ENCODE measurements around the gene CABP4. TPM values are rescaled to one million over a fixed set of nuclear protein-coding genes. Genes with fewer than 3 reads are reported as not detected.

The CABP4 gene
- total RNA-seq, 1 experiment from 2014 or later: not detected

- Histone ChIP-seq H3K27ac (ENCODE audit: low read length) (no peak overlapping the region), H2AFZ (ENCODE audit: low read length) (no peak overlapping the region), H3K9me3 (ENCODE audit: low read length) (no peaks in the 10 kb centered on the region), H3K79me2 (ENCODE audit: low read length) (peaks cover 30% of the 10 kb centered on the region), H3K4me1 (ENCODE audit: low read length) (peaks cover 19% of the 10 kb centered on the region), H3K9ac (ENCODE audit: low read length) (no peak overlapping the region), H3K9me2 (replicated peaks; ENCODE audit: insufficient read depth, low read length) (no peaks in the 10 kb centered on the region), H3K36me3 (ENCODE audit: insufficient read depth, low read length) (peaks cover 24% of the 10 kb centered on the region), H3K4me2 (ENCODE audit: low read depth, low read length, poor library complexity, severe bottlenecking) (no peak overlapping the region), H3K4me3 (ENCODE audit: low read length) (no peak overlapping the region), H4K20me1 (ENCODE audit: insufficient read depth, low read depth, low read length) (peaks cover 21% of the 10 kb centered on the region), H3K27me3 (ENCODE audit: low read length) (no peaks in the 10 kb centered on the region)
- no peak for DNase-seq
Measured at GRCh38 chr11:67500831-67501715, 45.9 kb downstream of the CABP4 start.

GRCh38 chr11:67501854-67502253 is 46.7 kb downstream of the CABP4 start:
- H2AFZ ChIP-seq (ENCODE audit: low read length): no peak overlapping the region
- peaks cover 21% of the 10 kb centered on the region for H4K20me1 ChIP-seq (ENCODE audit: insufficient read depth, low read depth, low read length)
- no peak for DNase-seq
- H3K9me2 ChIP-seq (replicated peaks; ENCODE audit: insufficient read depth, low read length): no peaks in the 10 kb centered on the region
- no peak overlapping the region for H3K4me2 ChIP-seq (ENCODE audit: low read depth, low read length, poor library complexity, severe bottlenecking)
- H3K79me2 ChIP-seq (ENCODE audit: low read length): peaks cover 37% of the 10 kb centered on the region
- H3K27ac ChIP-seq (ENCODE audit: low read length): no peak overlapping the region
- peaks cover 26% of the 10 kb centered on the region for H3K4me1 ChIP-seq (ENCODE audit: low read length)
- H3K9me3 ChIP-seq (ENCODE audit: low read length): no peaks in the 10 kb centered on the region
- no peak overlapping the region for H3K4me3 ChIP-seq (ENCODE audit: low read length)
- H3K27me3 ChIP-seq (ENCODE audit: low read length): no peaks in the 10 kb centered on the region
- H3K36me3 ChIP-seq (ENCODE audit: insufficient read depth, low read length): peaks cover 24% of the 10 kb centered on the region
- H3K9ac ChIP-seq (ENCODE audit: low read length): no peak overlapping the region

- Histone ChIP-seq H3K4me1 (ENCODE audit: low read length) (peaks cover 32% of the 10 kb centered on the region), H3K27me3 (ENCODE audit: low read length) (no peaks in the 10 kb centered on the region), H3K4me2 (ENCODE audit: low read depth, low read length, poor library complexity, severe bottlenecking) (no peak overlapping the region), H4K20me1 (ENCODE audit: insufficient read depth, low read depth, low read length) (peaks cover 26% of the 10 kb centered on the region), H3K4me3 (ENCODE audit: low read length) (no peak overlapping the region), H3K27ac (ENCODE audit: low read length) (no peak overlapping the region), H3K9ac (ENCODE audit: low read length) (no peak overlapping the region), H3K9me3 (ENCODE audit: low read length) (no peaks in the 10 kb centered on the region), H3K79me2 (ENCODE audit: low read length) (peaks cover 42% of the 10 kb centered on the region), H3K36me3 (ENCODE audit: insufficient read depth, low read length) (peaks cover 24% of the 10 kb centered on the region), H3K9me2 (replicated peaks; ENCODE audit: insufficient read depth, low read length) (no peaks in the 10 kb centered on the region), H2AFZ (ENCODE audit: low read length) (no peak overlapping the region)
- DNase-seq: no peak
Measured at GRCh38 chr11:67502328-67502979, 47.3 kb downstream of the CABP4 start.

- no peak overlapping the region for H2AFZ ChIP-seq (ENCODE audit: low read length)
Measured at GRCh38 chr11:67503119-67504004, 48.2 kb downstream of the CABP4 start.

DNA sequence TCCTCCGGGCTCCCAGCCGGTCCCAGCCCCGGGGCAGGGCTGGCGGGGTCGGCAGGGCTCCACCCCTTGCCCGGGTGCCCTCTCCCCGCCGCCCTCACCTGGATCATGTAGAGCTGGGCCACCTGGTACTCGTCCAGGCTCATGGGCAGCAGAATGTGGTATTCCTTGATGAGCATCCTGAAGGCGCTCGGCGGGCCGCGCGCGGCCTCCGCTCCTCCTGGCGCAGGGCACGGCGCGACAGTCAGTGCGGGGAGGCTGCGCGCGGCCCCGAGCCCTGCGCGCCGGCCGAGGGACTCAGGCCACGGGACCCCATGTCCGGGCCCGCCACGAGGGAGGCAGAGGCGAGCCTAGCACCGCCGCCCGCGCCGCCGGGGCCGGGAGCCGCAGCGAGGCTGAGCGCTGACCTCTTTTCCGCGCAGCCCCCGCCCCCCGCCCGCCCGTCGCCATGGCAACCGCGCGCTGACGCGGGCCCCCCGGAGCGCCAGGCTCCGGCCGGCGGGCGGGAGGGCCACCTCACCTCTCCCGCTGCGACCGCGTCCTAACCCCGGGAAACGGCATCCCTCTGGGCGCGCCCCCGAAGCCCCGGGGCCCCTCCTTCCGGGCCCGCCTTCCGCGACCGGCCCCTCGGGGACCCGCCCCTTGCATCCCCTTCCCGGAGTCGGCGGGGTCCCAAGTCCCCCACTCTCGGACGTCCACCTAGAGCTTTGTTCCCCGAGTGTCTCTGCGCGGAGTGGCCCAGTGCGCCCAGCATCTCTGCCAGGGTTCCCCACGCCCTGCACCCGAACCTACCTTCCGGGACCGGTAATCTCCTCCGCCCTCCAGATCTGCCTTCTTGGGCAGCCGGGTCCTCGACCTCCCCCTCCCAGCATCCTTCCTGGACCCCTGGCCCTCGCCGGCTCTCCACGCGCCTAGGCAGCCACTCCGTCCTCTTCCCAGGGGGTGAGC is 49.1 kb downstream of the CABP4 start:
- H4K20me1 ChIP-seq (ENCODE audit: insufficient read depth, low read depth, low read length): peaks cover 27% of the 10 kb centered on the region
- peak overlapping the region; percentile 72 for H3K27ac ChIP-seq (ENCODE audit: low read length)
- peak; percentile 77 for DNase-seq
- H3K4me1 ChIP-seq (ENCODE audit: low read length): peaks cover 38% of the 10 kb centered on the region
- no peaks in the 10 kb centered on the region for H3K27me3 ChIP-seq (ENCODE audit: low read length)
- peak overlapping the region; percentile 99 for H3K4me2 ChIP-seq (ENCODE audit: low read depth, low read length, poor library complexity, severe bottlenecking)
- H2AFZ ChIP-seq (ENCODE audit: low read length): no peak overlapping the region
- H3K36me3 ChIP-seq (ENCODE audit: insufficient read depth, low read length): peaks cover 24% of the 10 kb centered on the region
- H3K79me2 ChIP-seq (ENCODE audit: low read length): peaks cover 42% of the 10 kb centered on the region
- H3K4me3 ChIP-seq (ENCODE audit: low read length): peak overlapping the region; percentile 99
- peak overlapping the region; percentile 95 for H3K9ac ChIP-seq (ENCODE audit: low read length)
- H3K9me2 ChIP-seq (replicated peaks; ENCODE audit: insufficient read depth, low read length): no peaks in the 10 kb centered on the region
- no peaks in the 10 kb centered on the region for H3K9me3 ChIP-seq (ENCODE audit: low read length)

More at GRCh38 chr11:67503119-67504004, 48.2 kb downstream of the CABP4 start:
- H3K9ac ChIP-seq (ENCODE audit: low read length): peak overlapping the region; percentile 95
- peaks cover 42% of the 10 kb centered on the region for H3K79me2 ChIP-seq (ENCODE audit: low read length)
- no peak for DNase-seq
- H3K4me1 ChIP-seq (ENCODE audit: low read length): peaks cover 32% of the 10 kb centered on the region
- peak overlapping the region; percentile 99 for H3K4me3 ChIP-seq (ENCODE audit: low read length)
- H3K27me3 ChIP-seq (ENCODE audit: low read length): no peaks in the 10 kb centered on the region
- peaks cover 27% of the 10 kb centered on the region for H4K20me1 ChIP-seq (ENCODE audit: insufficient read depth, low read depth, low read length)
- no peaks in the 10 kb centered on the region for H3K9me3 ChIP-seq (ENCODE audit: low read length)
- no peaks in the 10 kb centered on the region for H3K9me2 ChIP-seq (replicated peaks; ENCODE audit: insufficient read depth, low read length)
- H3K36me3 ChIP-seq (ENCODE audit: insufficient read depth, low read length): peaks cover 24% of the 10 kb centered on the region
- peak overlapping the region; percentile 99 for H3K4me2 ChIP-seq (ENCODE audit: low read depth, low read length, poor library complexity, severe bottlenecking)
- H3K27ac ChIP-seq (ENCODE audit: low read length): no peak overlapping the region

DNA sequence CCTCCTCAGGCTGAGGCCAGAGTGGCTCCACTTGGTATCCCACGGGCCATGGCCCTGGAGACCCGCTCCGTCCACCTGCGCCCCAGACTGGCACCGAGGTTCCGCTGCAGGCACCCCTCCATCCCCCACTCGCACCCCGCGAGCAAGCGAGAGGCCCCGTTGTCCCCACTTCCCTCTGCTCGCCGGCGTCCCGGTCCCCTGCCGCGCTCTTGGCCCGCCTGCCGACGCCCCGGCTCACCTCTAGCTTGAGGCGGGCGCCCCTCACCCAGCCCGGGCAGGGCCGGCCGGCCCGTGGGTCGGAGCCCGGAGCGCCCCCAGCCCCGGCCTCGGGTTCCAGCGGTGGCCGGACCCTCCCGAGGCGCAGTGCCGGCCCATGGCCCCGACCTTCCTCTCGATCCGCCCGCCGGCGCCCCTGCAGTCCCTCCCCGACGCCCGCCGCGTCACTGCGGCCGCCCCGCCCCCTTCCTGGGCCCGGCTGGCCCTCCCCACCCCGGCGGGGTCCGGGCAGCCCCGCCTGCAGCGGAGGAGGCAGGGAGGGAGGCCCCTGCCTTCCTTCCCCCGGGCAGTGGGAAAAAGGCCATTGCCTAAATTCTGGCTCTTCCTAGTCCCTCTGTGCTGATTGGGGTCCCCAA is 49.9 kb downstream of the CABP4 start, which contains the start of gene PITPNM1:
Gene PITPNM1 (minus strand): TSS at position 414 of the 632 bp plus-strand sequence. CDS start 1,183 bp downstream, outside the sequence.
- Histone ChIP-seq H3K4me1 (ENCODE audit: low read length) (peaks cover 42% of the 10 kb centered on the region), H3K27ac (ENCODE audit: low read length) (peak within 1 kb of the TSS; percentile 72), H3K36me3 (ENCODE audit: insufficient read depth, low read length) (peaks cover 24% of the 10 kb centered on the region), H3K27me3 (ENCODE audit: low read length) (no peaks in the 10 kb centered on the region), H4K20me1 (ENCODE audit: insufficient read depth, low read depth, low read length) (peaks cover 27% of the 10 kb centered on the region), H3K79me2 (ENCODE audit: low read length) (peaks cover 42% of the 10 kb centered on the region), H3K4me2 (ENCODE audit: low read depth, low read length, poor library complexity, severe bottlenecking) (peak within 1 kb of the TSS; percentile 99), H3K9me3 (ENCODE audit: low read length) (no peaks in the 10 kb centered on the region), H3K9ac (ENCODE audit: low read length) (peak within 1 kb of the TSS; percentile 95), H3K4me3 (ENCODE audit: low read length) (peak within 1 kb of the TSS; percentile 99), H2AFZ (ENCODE audit: low read length) (no peak within 1 kb of the TSS), H3K9me2 (replicated peaks; ENCODE audit: insufficient read depth, low read length) (no peaks in the 10 kb centered on the region)
- DNase-seq: peak; percentile 86
